HepG2 (cell line): ENCODE data around the gene IQCN. TPM values are rescaled to one million over a fixed set of nuclear protein-coding genes. Genes with fewer than 3 reads are reported as not detected.
A peak's percentile ranks its signal among the peaks of the same experiment; 100 is the strongest.

Experiments
- FOSL1 ChIP-seq: sonication (generic); formaldehyde crosslinking; IDR thresholded peaks from 2 replicates; pipeline ENCODE4 v1.9.0; 2021; ENCODE audit warnings: missing genetic modification reagents, borderline replicate concordance
- HDAC1 ChIP-seq: sonication (generic); formaldehyde crosslinking; IDR thresholded peaks from 2 replicates; pipeline ENCODE4 v1.5.1; 2020; ENCODE audit warnings: mild to moderate bottlenecking, missing genetic modification reagents
- HOXA9 ChIP-seq: sonication (generic); formaldehyde crosslinking; IDR thresholded peaks from 2 replicates; pipeline ENCODE4 v1.8.1; 2022; ENCODE audit warnings: missing genetic modification reagents, mild to moderate bottlenecking, moderate library complexity, borderline replicate concordance
- IKZF4 ChIP-seq: sonication (generic); formaldehyde crosslinking; IDR thresholded peaks from 2 replicates; pipeline ENCODE4 v1.5.1; 2020; ENCODE audit warnings: borderline replicate concordance, mild to moderate bottlenecking, low read depth, missing genetic modification reagents; ENCODE audit errors: not compliant biosample characterization
- ISX ChIP-seq: sonication (generic); formaldehyde crosslinking; conservative IDR thresholded peaks from 2 replicates; pipeline ENCODE4 v1.5.0; 2020; ENCODE audit warnings: missing genetic modification reagents
- KLF16 ChIP-seq, 2 experiments: sonication (generic) in 1 of 2; formaldehyde crosslinking in 1 of 2; IDR thresholded peaks; 2 replicates each; pipeline versions ENCODE4 v1.6.1 to v1.8.0; 2016 to 2023; ENCODE audit warnings: missing genetic modification reagents in 2 of 2, missing compliant biosample characterization in 1 of 2
- MEIS2 ChIP-seq: sonication (generic); formaldehyde crosslinking; IDR thresholded peaks from 2 replicates; pipeline ENCODE4 v1.9.0; 2021; ENCODE audit warnings: mild to moderate bottlenecking, missing genetic modification reagents
- NCOR1 ChIP-seq: fragments of 200-600 bp; sonication (generic); IDR thresholded peaks from 2 replicates; pipeline ENCODE4 v1.7.0; 2017; ENCODE audit warnings: antibody characterized with exemption, low read length, borderline replicate concordance
- NFIB ChIP-seq: sonication (generic); formaldehyde crosslinking; IDR thresholded peaks from 2 replicates; pipeline ENCODE4 v1.9.0; 2021; ENCODE audit warnings: missing genetic modification reagents, mild to moderate bottlenecking, borderline replicate concordance
- NFKBIZ ChIP-seq: IDR thresholded peaks from 2 replicates; pipeline ENCODE4 v1.6.1; 2018; ENCODE audit warnings: missing genetic modification reagents, missing compliant biosample characterization
- NR3C1 ChIP-seq: sonication (generic); formaldehyde crosslinking; IDR thresholded peaks from 2 replicates; pipeline ENCODE4 v1.4.0; 2020; ENCODE audit warnings: missing genetic modification reagents
- PAF1 ChIP-seq: IDR thresholded peaks from 2 replicates; pipeline ENCODE4 v1.6.1; 2016; ENCODE audit warnings: missing genetic modification reagents, missing compliant biosample characterization
- PRPF4 ChIP-seq: fragments of 200-400 bp; formaldehyde crosslinking; IDR thresholded peaks from 2 replicates; pipeline ENCODE4 v1.6.1; 2016; ENCODE audit warnings: low read length, low read depth; ENCODE audit not compliant: poor library complexity, severe bottlenecking
- RAD21 ChIP-seq: fragments of 450-650 bp; formaldehyde crosslinking; IDR thresholded peaks from 2 replicates; pipeline ENCODE4 v1.5.0; 2020; ENCODE audit warnings: mild to moderate bottlenecking
- RFXAP ChIP-seq: sonication (generic); formaldehyde crosslinking; IDR thresholded peaks from 2 replicates; pipeline ENCODE4 v1.4.0; 2020; ENCODE audit warnings: missing genetic modification reagents, borderline replicate concordance
- SRY ChIP-seq: sonication (generic); formaldehyde crosslinking; IDR thresholded peaks from 2 replicates; pipeline ENCODE4 v1.8.0; 2022; ENCODE audit warnings: mild to moderate bottlenecking, missing genetic modification reagents
- TGIF2 ChIP-seq: IDR thresholded peaks from 2 replicates; pipeline ENCODE4 v1.6.1; 2016; ENCODE audit warnings: control low read depth, missing compliant biosample characterization
- TOE1 ChIP-seq: sonication (generic); formaldehyde crosslinking; IDR thresholded peaks from 2 replicates; pipeline ENCODE4 v1.4.0; 2020; ENCODE audit warnings: mild to moderate bottlenecking, missing genetic modification reagents
- ZC3H13 ChIP-seq: sonication (generic); formaldehyde crosslinking; IDR thresholded peaks from 2 replicates; pipeline ENCODE4 v1.8.1; 2023; ENCODE audit warnings: mild to moderate bottlenecking, missing genetic modification reagents, moderate library complexity
- ZFP37 ChIP-seq: sonication (generic); formaldehyde crosslinking; IDR thresholded peaks from 2 replicates; pipeline ENCODE4 v1.4.0; 2020; ENCODE audit warnings: missing genetic modification reagents, borderline replicate concordance
- ZNF382 ChIP-seq: sonication (generic); formaldehyde crosslinking; IDR thresholded peaks from 2 replicates; pipeline ENCODE4 v1.5.0; 2020; ENCODE audit warnings: missing genetic modification reagents, mild to moderate bottlenecking, borderline replicate concordance
- ZNF557 ChIP-seq: sonication (generic); formaldehyde crosslinking; IDR thresholded peaks from 2 replicates; pipeline ENCODE4 v1.4.0; 2020; ENCODE audit warnings: missing genetic modification reagents
- ZNF615 ChIP-seq: sonication (generic); formaldehyde crosslinking; IDR thresholded peaks from 2 replicates; pipeline ENCODE4 v1.5.0; 2020; ENCODE audit warnings: mild to moderate bottlenecking, missing genetic modification reagents, borderline replicate concordance
- ZUFSP ChIP-seq: sonication (generic); formaldehyde crosslinking; IDR thresholded peaks from 2 replicates; pipeline ENCODE4 v1.9.0; 2021; ENCODE audit warnings: missing genetic modification reagents, mild to moderate bottlenecking, borderline replicate concordance
- polyA plus RNA-seq, 8 experiments: library from polyadenylated mRNA; depleted of rRNA in 3 of 8; stranded (reverse) in 7 of 8; unstranded in 1 of 8; fragments of >200 nt; fragmentation: Illumina TruSeq in 4 of 8; extraction: Trizol in 4 of 8; gene quantifications; 2 replicates each; pipeline versions ENCODE4 v1.2.1 to v1.2.3, GENCODE V29; 2011 to 2016; ENCODE audit warnings: low read depth in 4 of 8, missing spikeins in 1 of 8, mixed read lengths in 1 of 8; ENCODE audit not compliant: insufficient read depth in 1 of 8
- total RNA-seq, 5 experiments: library from RNA; depleted of rRNA; stranded (reverse); fragments of >200 nt; fragmentation: Illumina TruSeq; extraction: Trizol; gene quantifications; 2 replicates each; pipeline ENCODE4 v1.2.3, GENCODE V29; 2016; ENCODE audit warnings: low read depth in 1 of 5
- TF ChIP-seq, protein P1 (sequence below): sonication (generic); formaldehyde crosslinking; IDR thresholded peaks from 2 replicates; pipeline ENCODE4 v1.4.0; 2020; ENCODE audit warnings: missing genetic modification reagents, borderline replicate concordance
- TF ChIP-seq, protein P2 (sequence below): IDR thresholded peaks from 2 replicates; pipeline ENCODE4 v1.6.1; 2016; ENCODE audit warnings: low read depth

The IQCN gene
- total and polyA plus RNA-seq, 2 of the 13 experiments (the other 11 are each of a cell fraction or from before 2014, with no cell fraction given), result 0.04 to 0.18 TPM

DNA sequence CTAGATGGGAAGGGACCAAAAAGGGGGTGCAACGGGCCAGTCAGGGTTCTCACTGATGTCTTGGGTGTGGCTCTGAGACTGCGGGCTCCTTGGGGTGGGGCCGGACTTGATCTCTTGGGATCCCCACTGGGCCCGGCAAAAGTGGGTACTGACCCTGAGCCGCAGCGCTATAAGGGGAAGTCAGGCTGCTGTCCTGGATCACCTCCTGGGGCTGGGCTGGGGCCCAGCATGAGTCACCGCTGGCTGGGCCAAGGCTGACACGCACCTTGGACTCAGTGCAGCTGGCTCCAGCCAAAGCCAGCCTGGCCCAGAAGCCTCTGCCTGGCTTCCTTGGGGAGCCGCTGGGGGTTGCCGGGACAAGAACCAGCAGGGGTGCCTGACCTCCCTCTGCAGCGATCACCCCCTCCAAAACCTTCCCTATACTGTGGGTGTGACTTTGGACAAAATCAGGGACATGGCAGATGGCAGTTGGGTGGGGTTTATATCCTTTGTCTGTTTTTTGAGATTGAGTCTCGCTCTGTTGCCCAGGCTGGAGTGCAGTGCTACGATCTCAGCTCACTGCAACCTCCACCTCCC lies 617 bp upstream of the IQCN start (continued):
- TF ChIP-seq, protein P1, sequence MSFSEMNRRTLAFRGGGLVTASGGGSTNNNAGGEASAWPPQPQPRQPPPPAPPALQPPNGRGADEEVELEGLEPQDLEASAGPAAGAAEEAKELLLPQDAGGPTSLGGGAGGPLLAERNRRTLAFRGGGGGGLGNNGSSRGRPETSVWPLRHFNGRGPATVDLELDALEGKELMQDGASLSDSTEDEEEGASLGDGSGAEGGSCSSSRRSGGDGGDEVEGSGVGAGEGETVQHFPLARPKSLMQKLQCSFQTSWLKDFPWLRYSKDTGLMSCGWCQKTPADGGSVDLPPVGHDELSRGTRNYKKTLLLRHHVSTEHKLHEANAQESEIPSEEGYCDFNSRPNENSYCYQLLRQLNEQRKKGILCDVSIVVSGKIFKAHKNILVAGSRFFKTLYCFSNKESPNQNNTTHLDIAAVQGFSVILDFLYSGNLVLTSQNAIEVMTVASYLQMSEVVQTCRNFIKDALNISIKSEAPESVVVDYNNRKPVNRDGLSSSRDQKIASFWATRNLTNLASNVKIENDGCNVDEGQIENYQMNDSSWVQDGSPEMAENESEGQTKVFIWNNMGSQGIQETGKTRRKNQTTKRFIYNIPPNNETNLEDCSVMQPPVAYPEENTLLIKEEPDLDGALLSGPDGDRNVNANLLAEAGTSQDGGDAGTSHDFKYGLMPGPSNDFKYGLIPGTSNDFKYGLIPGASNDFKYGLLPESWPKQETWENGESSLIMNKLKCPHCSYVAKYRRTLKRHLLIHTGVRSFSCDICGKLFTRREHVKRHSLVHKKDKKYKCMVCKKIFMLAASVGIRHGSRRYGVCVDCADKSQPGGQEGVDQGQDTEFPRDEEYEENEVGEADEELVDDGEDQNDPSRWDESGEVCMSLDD (CRISPR knock-in tag), result peak; percentile 93; the same call in 1 of the 2 replicates
- peak; percentile 98 for TF ChIP-seq FOSL1 (CRISPR knock-in tag)
- 0 out of 2 replicates have a peak, but pooled peaks have one; percentile 60 for TF ChIP-seq SRY (CRISPR knock-in tag)
- TF ChIP-seq IKZF4, result no peak
- TF ChIP-seq NFIB (CRISPR knock-in tag), result no peak
- no peak; the same call in 1 of the 2 replicates for TF ChIP-seq ZC3H13 (CRISPR knock-in tag)
- no peak for TF ChIP-seq NFKBIZ (CRISPR knock-in tag)
- no peak for TF ChIP-seq ZNF382 (CRISPR knock-in tag)
- 0 out of 2 replicates have a peak, but pooled peaks have one; percentile 40 for TF ChIP-seq RFXAP (CRISPR knock-in tag)
- no peak for TF ChIP-seq KLF16 (CRISPR knock-in tag; IDR thresholded peaks at IDR 0.05)
- no peak for TF ChIP-seq ZNF615
- TF ChIP-seq ZFP37 (CRISPR knock-in tag), result no peak
- no peak for TF ChIP-seq NR3C1 (CRISPR knock-in tag)
- no peak for TF ChIP-seq NCOR1
- peak; percentile 39 for TF ChIP-seq RAD21 (CRISPR knock-in tag)
- TF ChIP-seq ISX (CRISPR knock-in tag), result no peak
- TF ChIP-seq HDAC1 (CRISPR knock-in tag), result peak; percentile 75
- no peak for TF ChIP-seq TOE1 (CRISPR knock-in tag)
- TF ChIP-seq PAF1 (CRISPR knock-in tag), result no peak
- TF ChIP-seq MEIS2 (CRISPR knock-in tag), result peak; percentile 61; the same call in 1 of the 2 replicates
- no peak; the same call in 1 of the 2 replicates for TF ChIP-seq TGIF2
- no peak for TF ChIP-seq ZNF557 (CRISPR knock-in tag)
- TF ChIP-seq HOXA9 (CRISPR knock-in tag), result no peak
- TF ChIP-seq ZUFSP (CRISPR knock-in tag), result no peak
- TF ChIP-seq, protein P2, sequence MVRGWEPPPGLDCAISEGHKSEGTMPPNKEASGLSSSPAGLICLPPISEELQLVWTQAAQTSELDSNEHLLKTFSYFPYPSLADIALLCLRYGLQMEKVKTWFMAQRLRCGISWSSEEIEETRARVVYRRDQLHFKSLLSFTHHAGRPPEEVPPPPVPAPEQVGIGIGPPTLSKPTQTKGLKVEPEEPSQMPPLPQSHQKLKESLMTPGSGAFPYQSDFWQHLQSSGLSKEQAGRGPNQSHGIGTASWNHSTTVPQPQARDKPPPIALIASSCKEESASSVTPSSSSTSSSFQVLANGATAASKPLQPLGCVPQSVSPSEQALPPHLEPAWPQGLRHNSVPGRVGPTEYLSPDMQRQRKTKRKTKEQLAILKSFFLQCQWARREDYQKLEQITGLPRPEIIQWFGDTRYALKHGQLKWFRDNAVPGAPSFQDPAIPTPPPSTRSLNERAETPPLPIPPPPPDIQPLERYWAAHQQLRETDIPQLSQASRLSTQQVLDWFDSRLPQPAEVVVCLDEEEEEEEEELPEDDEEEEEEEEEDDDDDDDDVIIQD (CRISPR knock-in tag), result no peak
- no peak for TF ChIP-seq PRPF4
